ENCODE measurements around the gene EFCAB6.

GRCh38 chr22:43853328-43853931, 41.3 kb upstream of the EFCAB6 start:
- TF ChIP-seq CTCF (IDR thresholded peaks at IDR 0.05) (no peak), POLR2A (IDR thresholded peaks at IDR 0.05) (no peak)

Data from adrenal gland (tissue), 5 donors.